ENCODE data around the gene NLRP4.

DNA sequence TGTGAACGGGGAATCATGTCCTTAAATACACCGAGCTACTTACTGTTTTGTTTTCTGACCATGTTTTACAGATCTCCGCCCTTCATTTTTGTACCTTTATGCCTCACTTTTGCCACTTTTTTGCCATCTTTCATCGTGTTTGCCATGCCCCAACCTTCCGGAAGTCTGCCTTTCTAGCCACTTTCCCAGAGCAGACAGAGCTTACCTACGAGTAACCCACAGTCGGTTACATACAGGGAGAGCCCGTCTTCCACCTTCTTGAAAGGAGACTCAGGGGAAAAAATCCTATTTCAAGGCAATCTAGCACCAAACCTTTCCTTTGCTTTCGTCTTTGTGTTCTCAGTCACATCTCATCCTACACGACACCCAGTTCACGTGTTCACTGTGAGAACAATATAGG lies 41.3 kb upstream of the NLRP4 start:
- TF ChIP-seq, protein P1, sequence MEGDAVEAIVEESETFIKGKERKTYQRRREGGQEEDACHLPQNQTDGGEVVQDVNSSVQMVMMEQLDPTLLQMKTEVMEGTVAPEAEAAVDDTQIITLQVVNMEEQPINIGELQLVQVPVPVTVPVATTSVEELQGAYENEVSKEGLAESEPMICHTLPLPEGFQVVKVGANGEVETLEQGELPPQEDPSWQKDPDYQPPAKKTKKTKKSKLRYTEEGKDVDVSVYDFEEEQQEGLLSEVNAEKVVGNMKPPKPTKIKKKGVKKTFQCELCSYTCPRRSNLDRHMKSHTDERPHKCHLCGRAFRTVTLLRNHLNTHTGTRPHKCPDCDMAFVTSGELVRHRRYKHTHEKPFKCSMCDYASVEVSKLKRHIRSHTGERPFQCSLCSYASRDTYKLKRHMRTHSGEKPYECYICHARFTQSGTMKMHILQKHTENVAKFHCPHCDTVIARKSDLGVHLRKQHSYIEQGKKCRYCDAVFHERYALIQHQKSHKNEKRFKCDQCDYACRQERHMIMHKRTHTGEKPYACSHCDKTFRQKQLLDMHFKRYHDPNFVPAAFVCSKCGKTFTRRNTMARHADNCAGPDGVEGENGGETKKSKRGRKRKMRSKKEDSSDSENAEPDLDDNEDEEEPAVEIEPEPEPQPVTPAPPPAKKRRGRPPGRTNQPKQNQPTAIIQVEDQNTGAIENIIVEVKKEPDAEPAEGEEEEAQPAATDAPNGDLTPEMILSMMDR (conservative IDR thresholded peaks at IDR 0.05; ENCODE audit: low read depth in 2 of 2) = no peak
- TF ChIP-seq, protein P2, sequence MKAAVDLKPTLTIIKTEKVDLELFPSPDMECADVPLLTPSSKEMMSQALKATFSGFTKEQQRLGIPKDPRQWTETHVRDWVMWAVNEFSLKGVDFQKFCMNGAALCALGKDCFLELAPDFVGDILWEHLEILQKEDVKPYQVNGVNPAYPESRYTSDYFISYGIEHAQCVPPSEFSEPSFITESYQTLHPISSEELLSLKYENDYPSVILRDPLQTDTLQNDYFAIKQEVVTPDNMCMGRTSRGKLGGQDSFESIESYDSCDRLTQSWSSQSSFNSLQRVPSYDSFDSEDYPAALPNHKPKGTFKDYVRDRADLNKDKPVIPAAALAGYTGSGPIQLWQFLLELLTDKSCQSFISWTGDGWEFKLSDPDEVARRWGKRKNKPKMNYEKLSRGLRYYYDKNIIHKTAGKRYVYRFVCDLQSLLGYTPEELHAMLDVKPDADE (IDR thresholded peaks at IDR 0.05) = no peak
- TF ChIP-seq STAT1 (IDR thresholded peaks at IDR 0.05; ENCODE audit: unreplicated experiment) (no peak), EZH2 (IDR thresholded peaks at IDR 0.05; ENCODE audit: low read depth, unreplicated experiment) (no peak), CREB1 (CRISPR knock-in tag; IDR thresholded peaks at IDR 0.05; ENCODE audit: low read depth) (no peak)
- TF ChIP-seq, protein P3, sequence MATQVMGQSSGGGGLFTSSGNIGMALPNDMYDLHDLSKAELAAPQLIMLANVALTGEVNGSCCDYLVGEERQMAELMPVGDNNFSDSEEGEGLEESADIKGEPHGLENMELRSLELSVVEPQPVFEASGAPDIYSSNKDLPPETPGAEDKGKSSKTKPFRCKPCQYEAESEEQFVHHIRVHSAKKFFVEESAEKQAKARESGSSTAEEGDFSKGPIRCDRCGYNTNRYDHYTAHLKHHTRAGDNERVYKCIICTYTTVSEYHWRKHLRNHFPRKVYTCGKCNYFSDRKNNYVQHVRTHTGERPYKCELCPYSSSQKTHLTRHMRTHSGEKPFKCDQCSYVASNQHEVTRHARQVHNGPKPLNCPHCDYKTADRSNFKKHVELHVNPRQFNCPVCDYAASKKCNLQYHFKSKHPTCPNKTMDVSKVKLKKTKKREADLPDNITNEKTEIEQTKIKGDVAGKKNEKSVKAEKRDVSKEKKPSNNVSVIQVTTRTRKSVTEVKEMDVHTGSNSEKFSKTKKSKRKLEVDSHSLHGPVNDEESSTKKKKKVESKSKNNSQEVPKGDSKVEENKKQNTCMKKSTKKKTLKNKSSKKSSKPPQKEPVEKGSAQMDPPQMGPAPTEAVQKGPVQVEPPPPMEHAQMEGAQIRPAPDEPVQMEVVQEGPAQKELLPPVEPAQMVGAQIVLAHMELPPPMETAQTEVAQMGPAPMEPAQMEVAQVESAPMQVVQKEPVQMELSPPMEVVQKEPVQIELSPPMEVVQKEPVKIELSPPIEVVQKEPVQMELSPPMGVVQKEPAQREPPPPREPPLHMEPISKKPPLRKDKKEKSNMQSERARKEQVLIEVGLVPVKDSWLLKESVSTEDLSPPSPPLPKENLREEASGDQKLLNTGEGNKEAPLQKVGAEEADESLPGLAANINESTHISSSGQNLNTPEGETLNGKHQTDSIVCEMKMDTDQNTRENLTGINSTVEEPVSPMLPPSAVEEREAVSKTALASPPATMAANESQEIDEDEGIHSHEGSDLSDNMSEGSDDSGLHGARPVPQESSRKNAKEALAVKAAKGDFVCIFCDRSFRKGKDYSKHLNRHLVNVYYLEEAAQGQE (IDR thresholded peaks at IDR 0.05; ENCODE audit: unreplicated experiment) = no peak

Data from GM23338 (cell line).